Measurements from ENCODE around the gene SLC6A6. TPM values are rescaled to one million over a fixed set of nuclear protein-coding genes. Genes with fewer than 3 reads are reported as not detected.

SLC6A6 gene
- total RNA-seq, 2 donors from 2014 or later: 24.4 to 180 TPM

- intact Hi-C loops (cut with DNase I): loop anchor here in 1 of 2 donors (5.0 kb wide), 1 partner anchor 134 kb away; no protein-coding TSS in a partner anchor
- ATAC-seq (no peak), DNase-seq (no peak)
Observed at GRCh38 chr3:14370720-14371572, 31.5 kb upstream of the SLC6A6 start.

DNA sequence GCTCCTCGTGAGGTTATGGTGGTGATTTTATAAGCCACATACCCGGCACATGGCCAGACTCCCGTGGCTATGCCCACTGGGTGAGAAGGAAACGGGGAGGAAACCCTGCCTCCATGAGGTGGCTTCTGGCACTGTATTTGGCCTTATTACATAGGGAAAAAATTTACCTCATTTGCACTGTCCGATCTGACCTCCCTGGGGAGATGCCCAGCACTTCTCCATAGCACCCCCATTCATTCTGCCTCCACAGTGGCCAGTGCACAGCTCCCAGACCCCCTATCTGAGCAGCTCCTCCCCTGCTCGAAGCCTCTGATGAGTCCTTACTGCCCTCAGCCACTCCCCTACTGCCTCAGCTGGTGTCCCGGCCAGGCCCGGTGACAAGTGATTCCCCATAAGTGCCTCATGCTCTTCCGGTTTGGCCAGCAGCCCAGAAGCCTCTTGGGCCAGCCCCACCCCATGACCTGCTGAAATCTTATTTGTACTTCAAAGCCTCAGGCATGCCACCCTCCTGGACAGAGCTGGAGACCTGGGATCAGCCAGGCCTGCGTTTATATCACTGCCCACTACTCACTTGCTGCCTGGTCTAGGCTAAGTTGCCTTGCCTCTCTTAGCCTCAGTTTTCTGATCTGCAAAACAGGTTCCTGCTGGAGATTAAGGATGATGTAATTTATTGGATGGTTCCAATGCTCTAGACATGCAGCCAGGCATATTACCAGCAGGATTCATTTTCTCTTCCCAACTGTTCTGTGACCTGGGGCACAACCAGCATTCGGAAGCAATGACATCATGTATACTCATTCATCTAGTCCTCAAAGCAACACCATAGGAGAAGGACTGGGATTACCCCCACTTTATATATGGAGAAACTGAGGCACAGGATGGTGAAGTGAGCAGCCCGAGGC, 30.6 kb upstream of the SLC6A6 start:
- ATAC-seq: peak; percentile 71
- DNase-seq: peak; percentile 85
- intact Hi-C loops (cut with DNase I): loop anchor here in 1 of 2 donors (5.0 kb wide), 1 partner anchor 135 kb away; no protein-coding TSS in a partner anchor

- no peak for ATAC-seq
- intact Hi-C loops (cut with DNase I): loop anchor here in 1 of 2 donors (5.0 kb wide), 1 partner anchor 135 kb away; no protein-coding TSS in a partner anchor
- no peak for DNase-seq
Observed at GRCh38 chr3:14372587-14372986, 29.8 kb upstream of the SLC6A6 start.

DNA sequence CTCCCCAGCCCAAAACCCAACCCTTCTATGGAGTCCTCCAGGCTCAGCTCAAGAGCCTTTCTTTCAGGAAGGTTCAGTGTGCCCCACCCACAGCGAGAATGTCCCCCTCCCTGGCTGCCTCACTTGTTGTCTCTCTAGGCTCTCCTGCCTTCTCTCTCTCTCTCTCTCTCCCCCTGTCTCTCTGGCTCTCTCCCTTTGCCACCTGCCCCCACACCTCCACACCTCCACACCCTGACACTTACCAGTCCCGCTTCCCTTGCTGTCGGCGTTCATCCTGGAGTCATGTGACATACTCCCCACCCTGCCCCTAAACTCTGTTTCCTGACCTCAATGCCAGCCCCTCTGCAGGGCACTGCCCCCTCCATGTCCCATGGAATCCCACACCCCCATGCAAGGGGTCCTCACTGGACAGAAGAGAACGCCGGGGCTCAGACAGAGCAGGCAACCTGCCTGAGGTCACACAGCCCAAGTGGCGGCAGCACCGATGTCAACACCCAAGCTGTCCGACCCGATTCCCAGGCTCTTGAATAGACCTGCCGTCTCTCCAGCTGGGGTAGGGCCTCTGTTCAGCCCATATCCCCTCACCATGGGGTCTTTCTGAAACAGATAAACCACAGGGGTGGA, 28.5 kb upstream of the SLC6A6 start:
- no peak for DNase-seq
- intact Hi-C loops (cut with DNase I): loop anchor here in 1 of 2 donors (5.0 kb wide), 1 partner anchor 137 kb away; no protein-coding TSS in a partner anchor
- no peak for ATAC-seq

GRCh38 chr3:14374444-14374883, 27.9 kb upstream of the SLC6A6 start:
- intact Hi-C loops (cut with DNase I): loop anchor here in 1 of 2 donors (5.0 kb wide), 1 partner anchor 137 kb away; no protein-coding TSS in a partner anchor
- DNase-seq (peak; percentile 45), ATAC-seq (peak; percentile 66 to 77)

GRCh38 chr3:14375192-14375591, 27.2 kb upstream of the SLC6A6 start:
- peak in 1 of 2 donors; percentile 7 for ATAC-seq
- intact Hi-C loops (cut with DNase I): no loop called here
- DNase-seq: no peak

GRCh38 chr3:14376348-14377043, 25.9 kb upstream of the SLC6A6 start:
- intact Hi-C loops (cut with DNase I): no loop called here
- DNase-seq: no peak
- no peak for ATAC-seq

DNA sequence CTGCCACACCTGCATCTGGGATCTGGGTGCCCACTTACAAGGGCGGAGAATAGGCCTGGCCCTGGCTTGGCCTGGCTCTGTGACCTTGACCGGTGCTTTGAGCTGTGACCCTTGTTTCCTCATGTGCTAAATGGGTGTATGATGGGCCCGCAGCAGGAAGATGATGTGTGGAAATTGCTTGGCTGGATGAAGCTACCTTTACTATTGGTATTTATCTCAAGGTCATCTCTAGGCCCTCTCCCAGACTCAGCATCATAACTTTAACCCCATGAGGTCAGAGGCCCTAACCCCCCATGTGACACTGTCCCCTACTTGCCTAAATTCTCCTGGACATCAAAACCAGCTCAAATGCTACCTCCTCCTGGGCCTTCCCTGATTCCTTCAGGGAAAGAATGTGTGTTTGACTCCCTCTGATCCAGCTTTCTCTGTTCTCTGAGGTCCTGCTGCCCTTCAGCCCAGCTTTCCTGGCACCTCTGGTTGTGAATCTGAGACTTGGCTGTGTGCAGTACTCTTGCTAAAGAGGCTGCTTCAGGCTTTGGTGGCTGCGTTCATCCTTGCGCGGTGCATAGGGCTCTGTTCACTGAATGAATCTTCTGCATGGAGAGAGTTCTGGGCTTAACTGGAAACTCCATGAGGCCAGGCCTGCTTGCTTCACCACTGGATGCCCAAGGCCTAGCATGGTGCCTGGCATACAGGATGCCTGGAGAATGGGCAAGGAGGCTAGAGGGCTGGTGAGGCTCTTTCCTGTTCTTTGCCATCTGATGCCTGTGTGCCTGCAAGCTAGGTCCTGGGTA, 25.2 kb upstream of the SLC6A6 start:
- no peak for DNase-seq
- intact Hi-C loops (cut with DNase I): no loop called here
- peak in 1 of 2 donors; percentile 27 for ATAC-seq

DNA sequence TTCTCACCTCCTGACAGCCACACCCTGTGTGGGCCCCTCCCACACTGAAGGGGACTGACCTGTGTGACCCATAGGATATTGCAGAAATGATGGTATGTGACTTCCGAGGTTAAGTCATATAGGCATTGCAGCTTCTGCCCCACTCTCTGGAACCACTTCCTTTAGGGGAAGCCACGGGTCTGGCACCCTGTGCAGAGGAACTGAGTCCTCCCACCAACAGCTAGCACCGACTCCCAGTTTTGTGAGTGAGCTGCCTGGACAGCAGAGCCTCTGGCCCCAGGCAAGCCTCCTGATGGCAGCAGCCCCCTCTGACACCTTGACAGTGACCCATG, 24.6 kb upstream of the SLC6A6 start:
- peak in 1 of 2 donors; percentile 12 for ATAC-seq
- no peak for DNase-seq

GRCh38 chr3:14378415-14378814, 24.0 kb upstream of the SLC6A6 start:
- ATAC-seq (no peak), DNase-seq (no peak)
- intact Hi-C loops (cut with DNase I): no loop called here

More for the DNA sequence above, 24.6 kb upstream of the SLC6A6 start:
- intact Hi-C loops (cut with DNase I): no loop called here

GRCh38 chr3:14379843-14380242, 22.6 kb upstream of the SLC6A6 start:
- intact Hi-C loops (cut with DNase I): no loop called here
- ATAC-seq (no peak), DNase-seq (no peak)

- ATAC-seq: peak; percentile 49 to 66
- intact Hi-C loops (cut with DNase I): no loop called here
- no peak for DNase-seq
Observed at GRCh38 chr3:14386254-14386653, 16.2 kb upstream of the SLC6A6 start.

- ATAC-seq (peak in 1 of 2 donors; percentile 36), DNase-seq (no peak)
- intact Hi-C loops (cut with DNase I): no loop called here
Observed at GRCh38 chr3:14388201-14388600, 14.2 kb upstream of the SLC6A6 start.

GRCh38 chr3:14389166-14389606, 13.2 kb upstream of the SLC6A6 start:
- DNase-seq: no peak
- intact Hi-C loops (cut with DNase I): no loop called here

GRCh38 chr3:14389716-14390115, 12.7 kb upstream of the SLC6A6 start:
- ATAC-seq: no peak
- intact Hi-C loops (cut with DNase I): no loop called here
- DNase-seq: no peak

More at GRCh38 chr3:14389166-14389606, 13.2 kb upstream of the SLC6A6 start:
- ATAC-seq: no peak

DNA sequence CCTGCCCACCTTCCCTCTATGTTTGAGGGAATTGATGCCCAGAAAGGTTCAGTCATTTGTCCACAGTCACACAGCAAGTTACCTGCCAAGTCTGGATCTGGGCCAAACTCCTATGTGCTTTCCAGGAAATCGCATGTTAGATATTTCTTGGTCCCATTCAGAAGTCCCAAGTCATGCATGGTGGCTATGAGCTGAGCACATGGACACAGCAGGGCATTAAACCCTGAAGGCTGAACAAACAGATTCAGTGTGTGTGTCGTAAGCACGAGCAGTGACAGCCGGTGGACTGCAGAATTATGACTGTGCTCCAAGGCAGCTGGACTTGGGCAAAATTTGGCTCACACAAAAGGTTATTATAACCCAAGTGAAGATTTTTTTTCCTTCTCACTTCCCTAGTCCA, 11.4 kb upstream of the SLC6A6 start:
- intact Hi-C loops (cut with DNase I): no loop called here
- peak; percentile 72 to 74 for ATAC-seq
- DNase-seq: peak; percentile 52

DNA sequence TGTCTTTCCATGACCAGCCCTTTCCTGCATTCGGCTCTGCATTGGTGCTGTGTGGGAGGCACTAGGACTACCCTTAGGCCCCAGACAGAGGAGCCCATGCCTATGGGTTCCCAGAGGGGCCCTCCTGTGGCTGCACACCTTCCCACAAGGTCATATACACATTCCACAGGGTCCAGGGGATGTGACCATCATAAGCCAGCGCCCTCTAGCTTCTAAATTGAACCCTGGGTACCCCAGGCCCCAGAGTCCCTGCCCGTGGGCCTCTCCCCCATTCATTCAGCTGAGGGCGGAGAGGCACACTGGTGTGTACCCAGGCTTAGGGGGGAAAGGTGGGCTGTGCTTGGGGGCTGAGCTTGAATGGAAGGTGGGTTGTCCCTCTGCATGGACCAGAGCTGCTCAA, 10.2 kb upstream of the SLC6A6 start:
- intact Hi-C loops (cut with DNase I): no loop called here
- ATAC-seq: no peak

GRCh38 chr3:14392803-14393319, 9.5 kb upstream of the SLC6A6 start:
- DNase-seq: no peak
- intact Hi-C loops (cut with DNase I): no loop called here
- no peak for ATAC-seq

More for the DNA sequence above, 10.2 kb upstream of the SLC6A6 start:
- DNase-seq: no peak
